HepG2 (cell line): ENCODE results near the gene TRIM72. TPM values are rescaled to one million over a fixed set of nuclear protein-coding genes. Genes with fewer than 3 reads are reported as not detected.

Source experiments
- CAMTA2 ChIP-seq: sonication (generic); formaldehyde crosslinking; IDR thresholded peaks from 2 replicates; pipeline ENCODE4 v1.4.0; 2020; ENCODE audit warnings: mild to moderate bottlenecking, missing genetic modification reagents, borderline replicate concordance
- CHCHD3 ChIP-seq: sonication (generic); formaldehyde crosslinking; IDR thresholded peaks from 2 replicates; pipeline ENCODE4 v1.8.0; 2022; ENCODE audit warnings: mild to moderate bottlenecking, missing genetic modification reagents, moderate library complexity
- FIP1L1 ChIP-seq: fragments of 200-400 bp; formaldehyde crosslinking; IDR thresholded peaks from 2 replicates; pipeline ENCODE4 v1.6.1; 2018; ENCODE audit warnings: low read depth, mild to moderate bottlenecking, low read length, moderate library complexity, borderline replicate concordance; ENCODE audit not compliant: insufficient read depth
- MIER3 ChIP-seq: IDR thresholded peaks from 2 replicates; pipeline ENCODE4 v1.6.1; 2016; ENCODE audit warnings: missing compliant biosample characterization, borderline replicate concordance
- SMARCC2 ChIP-seq: fragments of 450-650 bp; IDR thresholded peaks from 2 replicates; pipeline ENCODE4 v1.6.1; 2017; ENCODE audit warnings: antibody characterized with exemption, mild to moderate bottlenecking
- ZFP82 ChIP-seq: sonication (generic); formaldehyde crosslinking; IDR thresholded peaks from 2 replicates; pipeline ENCODE4 v1.5.1; 2020; ENCODE audit warnings: mild to moderate bottlenecking, missing genetic modification reagents, borderline replicate concordance
- ZNF430 ChIP-seq: sonication (generic); formaldehyde crosslinking; IDR thresholded peaks from 2 replicates; pipeline ENCODE4 v1.9.0; 2021; ENCODE audit warnings: mild to moderate bottlenecking, missing genetic modification reagents
- ZNF564 ChIP-seq: sonication (generic); formaldehyde crosslinking; IDR thresholded peaks from 2 replicates; pipeline ENCODE4 v1.8.1; 2023; ENCODE audit warnings: mild to moderate bottlenecking, missing genetic modification reagents
- polyA plus RNA-seq, 8 experiments: library from polyadenylated mRNA; depleted of rRNA in 3 of 8; stranded (reverse) in 7 of 8; unstranded in 1 of 8; fragments of >200 nt; fragmentation: Illumina TruSeq in 4 of 8; extraction: Trizol in 4 of 8; gene quantifications; 2 replicates each; pipeline versions ENCODE4 v1.2.1 to v1.2.3, GENCODE V29; 2011 to 2016; ENCODE audit warnings: low read depth in 4 of 8, missing spikeins in 1 of 8, mixed read lengths in 1 of 8; ENCODE audit not compliant: insufficient read depth in 1 of 8
- total RNA-seq, 5 experiments: library from RNA; depleted of rRNA; stranded (reverse); fragments of >200 nt; fragmentation: Illumina TruSeq; extraction: Trizol; gene quantifications; 2 replicates each; pipeline ENCODE4 v1.2.3, GENCODE V29; 2016; ENCODE audit warnings: low read depth in 1 of 5
- TF ChIP-seq, protein P1 (sequence below): sonication (generic); formaldehyde crosslinking; conservative IDR thresholded peaks from 2 replicates; pipeline ENCODE4 v1.8.0; 2022; ENCODE audit warnings: mild to moderate bottlenecking, moderate library complexity, missing genetic modification reagents
- TF ChIP-seq, protein P2 (sequence below), 2 experiments: fragments of 450-650 bp in 1 of 2; sonication (generic) in 1 of 2; formaldehyde crosslinking in 1 of 2; IDR thresholded peaks; 2 replicates each; pipeline versions ENCODE4 v1.6.1 to v1.8.0; 2016 to 2022; ENCODE audit warnings: antibody characterized with exemption in 1 of 2, mild to moderate bottlenecking in 1 of 2, missing genetic modification reagents in 1 of 2
- TF ChIP-seq, protein P3 (sequence below): sonication (generic); formaldehyde crosslinking; IDR thresholded peaks from 2 replicates; pipeline ENCODE4 v1.5.0; 2020; ENCODE audit warnings: mild to moderate bottlenecking, missing genetic modification reagents

Gene TRIM72
- total and polyA plus RNA-seq, 2 of the 13 experiments (the other 11 are each of a cell fraction or from before 2014, with no cell fraction given) = not detected

DNA sequence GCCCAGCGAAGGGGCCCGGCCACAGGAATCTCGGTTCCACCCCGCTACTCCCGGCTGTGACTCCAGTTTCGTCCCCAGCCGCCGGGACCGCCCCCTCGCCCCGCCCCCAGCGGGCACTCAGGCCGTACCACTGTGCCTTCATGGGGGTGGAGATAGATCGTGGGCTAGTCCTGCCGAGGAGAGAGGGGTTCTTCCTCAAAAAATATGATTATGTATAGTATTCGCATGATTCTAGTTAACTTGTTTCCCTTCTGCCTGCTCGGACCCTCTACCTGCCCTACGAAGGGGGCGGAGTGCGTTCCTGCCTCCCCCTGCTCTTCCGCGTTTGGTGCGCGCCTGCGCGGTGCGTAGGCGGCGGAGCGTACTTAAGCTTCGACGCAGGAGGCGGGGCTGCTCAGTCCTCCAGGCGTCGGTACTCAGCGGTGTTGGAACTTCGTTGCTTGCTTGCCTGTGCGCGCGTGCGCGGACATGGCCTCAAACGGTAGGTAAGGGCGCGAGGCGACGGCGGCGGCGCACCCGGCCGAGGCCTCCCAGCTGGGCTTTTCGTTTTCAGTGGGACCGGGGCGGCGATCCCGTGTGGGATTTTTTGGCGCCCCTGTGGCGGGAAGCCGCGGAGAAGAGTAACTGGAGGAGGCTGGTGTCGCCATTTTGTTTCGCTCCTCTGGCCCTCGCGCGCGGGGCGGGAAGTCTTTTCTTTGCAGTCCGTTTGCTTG lies 34.0 kb upstream of the TRIM72 start, which contains the start of gene FUS (continued):
- TF ChIP-seq, protein P1, sequence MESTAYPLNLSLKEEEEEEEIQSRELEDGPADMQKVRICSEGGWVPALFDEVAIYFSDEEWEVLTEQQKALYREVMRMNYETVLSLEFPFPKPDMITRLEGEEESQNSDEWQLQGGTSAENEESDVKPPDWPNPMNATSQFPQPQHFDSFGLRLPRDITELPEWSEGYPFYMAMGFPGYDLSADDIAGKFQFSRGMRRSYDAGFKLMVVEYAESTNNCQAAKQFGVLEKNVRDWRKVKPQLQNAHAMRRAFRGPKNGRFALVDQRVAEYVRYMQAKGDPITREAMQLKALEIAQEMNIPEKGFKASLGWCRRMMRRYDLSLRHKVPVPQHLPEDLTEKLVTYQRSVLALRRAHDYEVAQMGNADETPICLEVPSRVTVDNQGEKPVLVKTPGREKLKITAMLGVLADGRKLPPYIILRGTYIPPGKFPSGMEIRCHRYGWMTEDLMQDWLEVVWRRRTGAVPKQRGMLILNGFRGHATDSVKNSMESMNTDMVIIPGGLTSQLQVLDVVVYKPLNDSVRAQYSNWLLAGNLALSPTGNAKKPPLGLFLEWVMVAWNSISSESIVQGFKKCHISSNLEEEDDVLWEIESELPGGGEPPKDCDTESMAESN (CRISPR knock-in tag) = peak; percentile 97
- no peak for TF ChIP-seq SMARCC2
- peak; percentile 86 for TF ChIP-seq CAMTA2 (CRISPR knock-in tag)
- TF ChIP-seq CHCHD3 (CRISPR knock-in tag) = peak; percentile 96
- TF ChIP-seq, protein P2, sequence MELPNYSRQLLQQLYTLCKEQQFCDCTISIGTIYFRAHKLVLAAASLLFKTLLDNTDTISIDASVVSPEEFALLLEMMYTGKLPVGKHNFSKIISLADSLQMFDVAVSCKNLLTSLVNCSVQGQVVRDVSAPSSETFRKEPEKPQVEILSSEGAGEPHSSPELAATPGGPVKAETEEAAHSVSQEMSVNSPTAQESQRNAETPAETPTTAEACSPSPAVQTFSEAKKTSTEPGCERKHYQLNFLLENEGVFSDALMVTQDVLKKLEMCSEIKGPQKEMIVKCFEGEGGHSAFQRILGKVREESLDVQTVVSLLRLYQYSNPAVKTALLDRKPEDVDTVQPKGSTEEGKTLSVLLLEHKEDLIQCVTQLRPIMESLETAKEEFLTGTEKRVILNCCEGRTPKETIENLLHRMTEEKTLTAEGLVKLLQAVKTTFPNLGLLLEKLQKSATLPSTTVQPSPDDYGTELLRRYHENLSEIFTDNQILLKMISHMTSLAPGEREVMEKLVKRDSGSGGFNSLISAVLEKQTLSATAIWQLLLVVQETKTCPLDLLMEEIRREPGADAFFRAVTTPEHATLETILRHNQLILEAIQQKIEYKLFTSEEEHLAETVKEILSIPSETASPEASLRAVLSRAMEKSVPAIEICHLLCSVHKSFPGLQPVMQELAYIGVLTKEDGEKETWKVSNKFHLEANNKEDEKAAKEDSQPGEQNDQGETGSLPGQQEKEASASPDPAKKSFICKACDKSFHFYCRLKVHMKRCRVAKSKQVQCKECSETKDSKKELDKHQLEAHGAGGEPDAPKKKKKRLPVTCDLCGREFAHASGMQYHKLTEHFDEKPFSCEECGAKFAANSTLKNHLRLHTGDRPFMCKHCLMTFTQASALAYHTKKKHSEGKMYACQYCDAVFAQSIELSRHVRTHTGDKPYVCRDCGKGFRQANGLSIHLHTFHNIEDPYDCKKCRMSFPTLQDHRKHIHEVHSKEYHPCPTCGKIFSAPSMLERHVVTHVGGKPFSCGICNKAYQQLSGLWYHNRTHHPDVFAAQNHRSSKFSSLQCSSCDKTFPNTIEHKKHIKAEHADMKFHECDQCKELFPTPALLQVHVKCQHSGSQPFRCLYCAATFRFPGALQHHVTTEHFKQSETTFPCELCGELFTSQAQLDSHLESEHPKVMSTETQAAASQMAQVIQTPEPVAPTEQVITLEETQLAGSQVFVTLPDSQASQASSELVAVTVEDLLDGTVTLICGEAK (IDR thresholded peaks at IDR 0.05) = no peak
- TF ChIP-seq, protein P2 (CRISPR knock-in tag; IDR thresholded peaks at IDR 0.05) = peak; percentile 59; the same call in 1 of the 2 replicates
- TF ChIP-seq ZNF564 = peak; percentile 88
- peak; percentile 86; the same call in 1 of the 2 replicates for TF ChIP-seq ZNF430
- TF ChIP-seq, protein P3, sequence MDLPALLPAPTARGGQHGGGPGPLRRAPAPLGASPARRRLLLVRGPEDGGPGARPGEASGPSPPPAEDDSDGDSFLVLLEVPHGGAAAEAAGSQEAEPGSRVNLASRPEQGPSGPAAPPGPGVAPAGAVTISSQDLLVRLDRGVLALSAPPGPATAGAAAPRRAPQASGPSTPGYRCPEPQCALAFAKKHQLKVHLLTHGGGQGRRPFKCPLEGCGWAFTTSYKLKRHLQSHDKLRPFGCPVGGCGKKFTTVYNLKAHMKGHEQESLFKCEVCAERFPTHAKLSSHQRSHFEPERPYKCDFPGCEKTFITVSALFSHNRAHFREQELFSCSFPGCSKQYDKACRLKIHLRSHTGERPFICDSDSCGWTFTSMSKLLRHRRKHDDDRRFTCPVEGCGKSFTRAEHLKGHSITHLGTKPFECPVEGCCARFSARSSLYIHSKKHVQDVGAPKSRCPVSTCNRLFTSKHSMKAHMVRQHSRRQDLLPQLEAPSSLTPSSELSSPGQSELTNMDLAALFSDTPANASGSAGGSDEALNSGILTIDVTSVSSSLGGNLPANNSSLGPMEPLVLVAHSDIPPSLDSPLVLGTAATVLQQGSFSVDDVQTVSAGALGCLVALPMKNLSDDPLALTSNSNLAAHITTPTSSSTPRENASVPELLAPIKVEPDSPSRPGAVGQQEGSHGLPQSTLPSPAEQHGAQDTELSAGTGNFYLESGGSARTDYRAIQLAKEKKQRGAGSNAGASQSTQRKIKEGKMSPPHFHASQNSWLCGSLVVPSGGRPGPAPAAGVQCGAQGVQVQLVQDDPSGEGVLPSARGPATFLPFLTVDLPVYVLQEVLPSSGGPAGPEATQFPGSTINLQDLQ = no peak; the same call in 1 of the 2 replicates
- TF ChIP-seq FIP1L1 = no peak; the same call in 1 of the 2 replicates
- TF ChIP-seq MIER3 (CRISPR knock-in tag) = peak; percentile 41; the same call in 1 of the 2 replicates
- peak; percentile 77; the same call in 1 of the 2 replicates for TF ChIP-seq ZFP82 (CRISPR knock-in tag)
